GM12878 (cell line): ENCODE data around the gene PLOD2. TPM values are rescaled to one million over a fixed set of nuclear protein-coding genes. Genes with fewer than 3 reads are reported as not detected.

ENCODE experiments used
- ATAC-seq: fragments of 200-7000 bp; cut with Tn5 transposase; 3 replicates; pipeline ENCODE4 v1.9.1; 2020; ENCODE audit warnings: mild to moderate bottlenecking, moderate library complexity
- BruUV-seq: library from RNA; stranded (reverse); fragments of 400-500 nt; replicated peaks from 2 replicates; lab custom pipeline; 2021; lab: Mats Ljungman, UMichigan
- CTCF ChIA-PET: fragments of 300-600 bp; sonication (Branson Sonifier 250); formaldehyde crosslinking; extraction: SDS; loops from one replicate; lab custom pipeline; 2021; ENCODE audit warnings: inconsistent platforms; lab: Yijun Ruan, JAX
- POLR2A ChIA-PET: fragments of 350-600 bp; formaldehyde crosslinking; extraction: SDS; loops from one replicate; lab custom pipeline; 2021; ENCODE audit warnings: inconsistent platforms; lab: Charles Lee
- RAD21 ChIA-PET: fragments of 300-600 bp; sonication (Branson Sonifier 250); formaldehyde crosslinking; loops from one replicate; lab custom pipeline; 2023; ENCODE audit warnings: antibody characterized with exemption; ENCODE audit not compliant: unreplicated experiment; lab: Charles Lee
- SMC1A ChIA-PET: fragments of 300-600 bp; sonication (Branson Sonifier 250); formaldehyde crosslinking; loops from one replicate; lab custom pipeline; 2023; ENCODE audit not compliant: unreplicated experiment, uncharacterized antibody; lab: Charles Lee
- DNase-seq: peaks from one replicate; pipeline ENCODE4 v3.0.0-alpha.2; 2011; ENCODE audit warnings: low read depth, low spot score
- FAIRE-seq: peaks from 3 replicates; lab custom pipeline; 2011; peaks lifted over from hg19 to GRCh38; lab: Jason Lieb, UNC
- H2AFZ ChIP-seq: 2 replicates; pipeline ENCODE4 v1.6.0; 2011; ENCODE audit warnings: low read depth, low read length, control low read depth; ENCODE audit not compliant: control insufficient read depth
- H3K27ac ChIP-seq: 2 replicates; pipeline ENCODE4 v1.5.1; 2011; ENCODE audit warnings: control low read depth; ENCODE audit not compliant: control insufficient read depth, insufficient read depth
- H3K27me3 ChIP-seq, 2 experiments: replicated peaks in 1 of 2; 2 replicates each; pipeline versions ENCODE4 v1.6.0 to v1.6.1; 2011; ENCODE audit warnings: low read length in 1 of 2; ENCODE audit not compliant: control insufficient read depth in 2 of 2, insufficient read depth in 2 of 2
- H3K36me3 ChIP-seq, 2 experiments: 2 replicates each; pipeline ENCODE4 v1.5.1; 2011; ENCODE audit warnings: low read length in 1 of 2; ENCODE audit not compliant: control insufficient read depth in 2 of 2, insufficient read depth in 2 of 2
- H3K4me1 ChIP-seq: 2 replicates; pipeline ENCODE4 v1.6.1; 2011; ENCODE audit warnings: mild to moderate bottlenecking, low read length, moderate library complexity, mixed read lengths; ENCODE audit not compliant: control insufficient read depth, insufficient read depth
- H3K4me2 ChIP-seq: 2 replicates; pipeline ENCODE4 v1.6.0; 2011; ENCODE audit warnings: control low read depth; ENCODE audit not compliant: control insufficient read depth, insufficient read depth
- H3K4me3 ChIP-seq: fragments of 200-600 bp; sonication (generic); 2 replicates; pipeline ENCODE4 v1.5.1; 2016
- H3K79me2 ChIP-seq: 2 replicates; pipeline ENCODE4 v1.6.0; 2011; ENCODE audit warnings: low read length; ENCODE audit not compliant: control insufficient read depth, insufficient read depth
- H3K9ac ChIP-seq: 2 replicates; pipeline ENCODE4 v1.8.0; 2011; ENCODE audit warnings: low read length, control low read depth, mixed read lengths; ENCODE audit not compliant: control insufficient read depth, insufficient read depth
- H3K9me3 ChIP-seq: replicated peaks from 3 replicates; pipeline ENCODE4 v1.5.1; 2011; ENCODE audit warnings: mild to moderate bottlenecking, low read length; ENCODE audit not compliant: control insufficient read depth, insufficient read depth
- H4K20me1 ChIP-seq: 2 replicates; pipeline ENCODE4 v1.6.0; 2011; ENCODE audit not compliant: control insufficient read depth, insufficient read depth
- BCL3 ChIP-seq: IDR thresholded peaks from 2 replicates; pipeline ENCODE4 v1.6.1; 2011; ENCODE audit warnings: borderline replicate concordance, low read depth, mild to moderate bottlenecking, moderate library complexity, low read length; ENCODE audit not compliant: insufficient read depth, poor library complexity, severe bottlenecking
- FOS ChIP-seq: IDR thresholded peaks from 3 replicates; pipeline ENCODE4 v1.6.1; 2011; ENCODE audit warnings: borderline replicate concordance; ENCODE audit not compliant: insufficient read length; ENCODE audit errors: extremely low read depth
- HDGF ChIP-seq: fragments of 450-650 bp; IDR thresholded peaks from 2 replicates; pipeline ENCODE4 v1.6.1; 2016; ENCODE audit warnings: antibody characterized with exemption
- JUND ChIP-seq: IDR thresholded peaks from 2 replicates; pipeline ENCODE4 v1.6.1; 2012; ENCODE audit warnings: low read depth, mild to moderate bottlenecking, low read length, improper control_type of control experiment, moderate library complexity
- NRF1 ChIP-seq: conservative IDR thresholded peaks from 2 replicates; pipeline ENCODE4 v1.6.1; 2011; ENCODE audit warnings: mild to moderate bottlenecking, low read depth, low read length, improper control_type of control experiment
- RELA ChIP-seq: fragments of 450-650 bp; IDR thresholded peaks from 2 replicates; pipeline ENCODE4 v1.8.0; 2014; ENCODE audit warnings: borderline replicate concordance; ENCODE audit not compliant: partially characterized antibody
- SMARCA5 ChIP-seq: fragments of 450-650 bp; IDR thresholded peaks from 2 replicates; pipeline ENCODE4 v1.6.1; 2017; ENCODE audit warnings: mild to moderate bottlenecking
- SREBF2 ChIP-seq: IDR thresholded peaks from 2 replicates; pipeline ENCODE4 v1.6.1; 2012; ENCODE audit warnings: mild to moderate bottlenecking, low read length
- TARDBP ChIP-seq: IDR thresholded peaks from 2 replicates; pipeline ENCODE4 v1.6.1; 2016; ENCODE audit warnings: borderline replicate concordance
- ZSCAN29 ChIP-seq: fragments of 450-650 bp; IDR thresholded peaks from 2 replicates; pipeline ENCODE4 v1.6.1; 2017; ENCODE audit warnings: mild to moderate bottlenecking, moderate library complexity
- WGBS: methylation state at CpG from one replicate; pipeline ENCODE4 v1.1.6; 2016; ENCODE audit warnings: low lambda C conversion rate; ENCODE audit not compliant: insufficient replicate concordance, insufficient coverage; ENCODE audit errors: missing lambda C conversion rate; 5-methylcytosine and 5-hydroxymethylcytosine counted together
- in situ Hi-C: fragments of 300-500 bp; cut with MboI; formaldehyde crosslinking; loops from 9 replicates; pipeline ENCODE4 v1.14.3; 2018; ENCODE audit warnings: mixed read lengths
- intact Hi-C: fragments of 100-400 bp; cut with micrococcal nuclease; formaldehyde crosslinking; loops from one replicate; pipeline ENCODE4 v1.14.2; 2022; ENCODE audit not compliant: unreplicated experiment
- polyA plus RNA-seq, 11 experiments: library from polyadenylated mRNA; depleted of rRNA in 4 of 11; unstranded in 6 of 11; stranded (reverse) in 5 of 11; fragments of >200 nt; fragmentation: Nextera tagmentation in 4 of 11; fragmentation: Illumina TruSeq in 1 of 11; extraction: Ambion mirVana in 4 of 11; extraction: Trizol in 1 of 11; gene quantifications; 1 replicate in 1 of 11; 2 replicates in 10 of 11; pipeline versions ENCODE4 v1.2.1 to v1.2.3, GENCODE V29; 2011 to 2016; ENCODE audit warnings: inconsistent platforms in 2 of 11, missing spikeins in 2 of 11, low read depth in 1 of 11
- total RNA-seq, 4 experiments: library from RNA; depleted of rRNA in 3 of 4; stranded (reverse); fragments of >200 nt in 3 of 4; fragmentation: Illumina TruSeq in 1 of 4; extraction: Trizol in 1 of 4; gene quantifications; 2 replicates each; pipeline versions ENCODE4 v1.2.1 to v1.2.3, GENCODE V29; 2013 to 2021
- TF ChIP-seq, protein P1 (sequence below): fragments of 450-650 bp; IDR thresholded peaks from 2 replicates; pipeline ENCODE4 v1.6.1; 2016; ENCODE audit warnings: mild to moderate bottlenecking, moderate library complexity, borderline replicate concordance

PLOD2 gene
- total and polyA plus RNA-seq, 10 of the 15 experiments (the other 5 are each of a cell fraction or from before 2014, with no cell fraction given), result 0.03 to 0.56 (median 0.33) TPM; not detected in 4

DNA sequence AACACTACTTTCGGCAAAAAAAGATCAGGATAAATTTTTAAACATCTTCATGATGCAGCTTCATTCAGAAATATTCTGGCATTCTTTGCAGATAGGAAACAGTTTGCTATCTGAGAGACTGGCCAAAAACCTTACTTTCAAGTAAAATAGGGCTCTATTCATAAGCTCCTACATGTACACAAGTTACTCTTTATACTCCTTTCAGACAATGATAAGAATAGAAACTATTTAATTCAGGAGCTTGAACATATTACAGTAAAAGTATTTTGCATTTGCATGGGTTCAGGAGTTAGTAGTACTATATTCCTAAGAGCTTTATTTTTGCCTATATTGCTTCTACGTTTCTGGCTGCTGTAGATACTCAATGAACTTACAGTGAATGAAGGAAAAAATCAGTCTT lies 70.5 kb downstream of the PLOD2 start:
- BruUV-seq, result no TSS peak
- SMC1A ChIA-PET, result interaction anchor here (1.1 kb wide), 1 partner anchor 10 kb away, joined by 3 read pairs; no protein-coding TSS in a partner anchor
- Histone ChIP-seq H3K4me3 (no peak overlapping the region), H3K9me3 (no peaks in the 10 kb centered on the region), H3K36me3 (no peaks in the 10 kb centered on the region), H3K9ac (no peak overlapping the region), H2AFZ (no peak overlapping the region), H3K27ac (no peak overlapping the region), H3K79me2 (no peaks in the 10 kb centered on the region), H3K27me3 (no peaks in the 10 kb centered on the region), H4K20me1 (no peaks in the 10 kb centered on the region), H3K4me1 (no peaks in the 10 kb centered on the region), H3K4me2 (no peak overlapping the region)
- intact Hi-C loops, result no loop called here
- RAD21 ChIA-PET, result no interaction called here
- no peak for TF ChIP-seq FOS
- no peak for TF ChIP-seq TARDBP
- TF ChIP-seq HDGF, result no peak
- CTCF ChIA-PET, result interaction anchor here (0.8 to 1.6 kb wide), 2 partner anchors 12 to 25 kb away, joined by 3 read pairs; no protein-coding TSS in a partner anchor
- ATAC-seq, result no peak
- WGBS, result 36% methylated on average over 2 of the region's 2 CpGs
- POLR2A ChIA-PET, result no interaction called here
- in situ Hi-C loops, result no loop called here
- DNase-seq, result no peak
- no peak for FAIRE-seq

DNA sequence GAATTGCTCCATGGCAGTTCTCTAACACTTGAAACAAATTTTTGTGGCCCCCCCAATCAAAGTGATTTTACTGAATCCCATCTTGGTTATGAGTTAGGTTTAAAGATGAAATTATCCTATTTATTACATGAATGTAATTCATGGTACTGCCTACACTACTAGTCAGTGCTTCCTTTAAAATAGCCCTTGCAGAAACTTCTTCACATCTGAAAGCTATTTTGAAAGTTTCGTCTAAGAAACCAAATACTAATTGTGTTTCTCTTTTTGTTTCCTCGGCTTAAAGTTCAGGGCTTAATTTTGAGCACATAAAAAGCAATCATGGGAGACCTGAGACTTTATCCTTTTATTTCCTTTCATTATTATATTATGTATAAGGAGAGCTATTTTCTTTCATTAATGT lies 72.1 kb downstream of the PLOD2 start:
- RAD21 ChIA-PET, result interaction anchor here (2.3 kb wide), 1 partner anchor 24 kb away, joined by 5 read pairs; no protein-coding TSS in a partner anchor
- no TSS peak for BruUV-seq
- in situ Hi-C loops, result no loop called here

More for the DNA sequence above, 72.1 kb downstream of the PLOD2 start:
- Histone ChIP-seq H3K4me2 (no peak overlapping the region), H4K20me1 (no peaks in the 10 kb centered on the region)
- no peak for TF ChIP-seq JUND
- no peak for TF ChIP-seq BCL3
- no peak for TF ChIP-seq RELA
- no peak for TF ChIP-seq NRF1
- TF ChIP-seq, protein P1, sequence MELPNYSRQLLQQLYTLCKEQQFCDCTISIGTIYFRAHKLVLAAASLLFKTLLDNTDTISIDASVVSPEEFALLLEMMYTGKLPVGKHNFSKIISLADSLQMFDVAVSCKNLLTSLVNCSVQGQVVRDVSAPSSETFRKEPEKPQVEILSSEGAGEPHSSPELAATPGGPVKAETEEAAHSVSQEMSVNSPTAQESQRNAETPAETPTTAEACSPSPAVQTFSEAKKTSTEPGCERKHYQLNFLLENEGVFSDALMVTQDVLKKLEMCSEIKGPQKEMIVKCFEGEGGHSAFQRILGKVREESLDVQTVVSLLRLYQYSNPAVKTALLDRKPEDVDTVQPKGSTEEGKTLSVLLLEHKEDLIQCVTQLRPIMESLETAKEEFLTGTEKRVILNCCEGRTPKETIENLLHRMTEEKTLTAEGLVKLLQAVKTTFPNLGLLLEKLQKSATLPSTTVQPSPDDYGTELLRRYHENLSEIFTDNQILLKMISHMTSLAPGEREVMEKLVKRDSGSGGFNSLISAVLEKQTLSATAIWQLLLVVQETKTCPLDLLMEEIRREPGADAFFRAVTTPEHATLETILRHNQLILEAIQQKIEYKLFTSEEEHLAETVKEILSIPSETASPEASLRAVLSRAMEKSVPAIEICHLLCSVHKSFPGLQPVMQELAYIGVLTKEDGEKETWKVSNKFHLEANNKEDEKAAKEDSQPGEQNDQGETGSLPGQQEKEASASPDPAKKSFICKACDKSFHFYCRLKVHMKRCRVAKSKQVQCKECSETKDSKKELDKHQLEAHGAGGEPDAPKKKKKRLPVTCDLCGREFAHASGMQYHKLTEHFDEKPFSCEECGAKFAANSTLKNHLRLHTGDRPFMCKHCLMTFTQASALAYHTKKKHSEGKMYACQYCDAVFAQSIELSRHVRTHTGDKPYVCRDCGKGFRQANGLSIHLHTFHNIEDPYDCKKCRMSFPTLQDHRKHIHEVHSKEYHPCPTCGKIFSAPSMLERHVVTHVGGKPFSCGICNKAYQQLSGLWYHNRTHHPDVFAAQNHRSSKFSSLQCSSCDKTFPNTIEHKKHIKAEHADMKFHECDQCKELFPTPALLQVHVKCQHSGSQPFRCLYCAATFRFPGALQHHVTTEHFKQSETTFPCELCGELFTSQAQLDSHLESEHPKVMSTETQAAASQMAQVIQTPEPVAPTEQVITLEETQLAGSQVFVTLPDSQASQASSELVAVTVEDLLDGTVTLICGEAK, result no peak
- no peak for TF ChIP-seq SMARCA5
- TF ChIP-seq SREBF2, result no peak
- no peak for TF ChIP-seq ZSCAN29
- TF ChIP-seq, all 136 proteins: peak for 0
- H3K36me3 ChIP-seq, result no peaks in the 10 kb centered on the region
- H3K9ac ChIP-seq, result no peak overlapping the region
- ChIA-PET CTCF (no interaction called here), POLR2A (no interaction called here), SMC1A (no interaction called here)
- H3K27me3 ChIP-seq, result no peaks in the 10 kb centered on the region
- FAIRE-seq (no peak), DNase-seq (no peak), ATAC-seq (no peak)
- no peaks in the 10 kb centered on the region for H3K4me1 ChIP-seq
- intact Hi-C loops, result no loop called here
- no peak overlapping the region for H3K4me3 ChIP-seq
- WGBS, result 15% methylated on average over 2 of the region's 2 CpGs
- no peaks in the 10 kb centered on the region for H3K9me3 ChIP-seq
- H2AFZ ChIP-seq, result no peak overlapping the region
- no peak overlapping the region for H3K27ac ChIP-seq
- no peaks in the 10 kb centered on the region for H3K79me2 ChIP-seq
